Measurements from ENCODE around the gene SSBP1.
"Not testable (repeated sequence)": the region's sequence is repeated elsewhere in the genome, so short reads cannot be mapped to it uniquely, and the experiment has no call there.

DNA sequence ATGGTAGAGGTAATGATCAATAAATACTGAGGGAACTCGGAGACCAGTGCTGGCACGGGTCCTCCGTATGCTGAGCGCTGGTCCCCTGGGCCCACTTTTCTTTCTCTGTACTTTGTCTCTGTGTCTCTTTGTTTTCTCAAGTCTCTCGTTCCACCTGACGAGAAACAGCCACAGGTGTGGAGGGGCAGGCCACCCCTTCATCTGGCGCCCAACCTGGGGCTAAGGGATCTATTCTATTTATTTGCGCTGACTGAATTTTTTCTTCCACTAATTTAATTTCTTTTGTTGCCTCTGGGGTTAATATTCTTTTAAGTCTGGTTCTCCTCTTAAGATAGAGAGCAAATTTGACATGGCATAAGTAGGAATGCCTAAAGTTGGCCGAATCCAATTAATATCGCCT, 13.7 kb downstream of the SSBP1 start:
- not testable (repeated sequence) for TF ChIP-seq CTCF (conservative IDR thresholded peaks at IDR 0.05; ENCODE audit: low read depth in 2 of 2); POLR2AphosphoS5 (IDR thresholded peaks at IDR 0.05; ENCODE audit: low read depth); EZH2phosphoT487 (IDR thresholded peaks at IDR 0.05; ENCODE audit: unreplicated experiment); EZH2 (IDR thresholded peaks at IDR 0.05; ENCODE audit: low read depth, unreplicated experiment); STAT1 (IDR thresholded peaks at IDR 0.05; ENCODE audit: unreplicated experiment)
- TF ChIP-seq, protein P1, sequence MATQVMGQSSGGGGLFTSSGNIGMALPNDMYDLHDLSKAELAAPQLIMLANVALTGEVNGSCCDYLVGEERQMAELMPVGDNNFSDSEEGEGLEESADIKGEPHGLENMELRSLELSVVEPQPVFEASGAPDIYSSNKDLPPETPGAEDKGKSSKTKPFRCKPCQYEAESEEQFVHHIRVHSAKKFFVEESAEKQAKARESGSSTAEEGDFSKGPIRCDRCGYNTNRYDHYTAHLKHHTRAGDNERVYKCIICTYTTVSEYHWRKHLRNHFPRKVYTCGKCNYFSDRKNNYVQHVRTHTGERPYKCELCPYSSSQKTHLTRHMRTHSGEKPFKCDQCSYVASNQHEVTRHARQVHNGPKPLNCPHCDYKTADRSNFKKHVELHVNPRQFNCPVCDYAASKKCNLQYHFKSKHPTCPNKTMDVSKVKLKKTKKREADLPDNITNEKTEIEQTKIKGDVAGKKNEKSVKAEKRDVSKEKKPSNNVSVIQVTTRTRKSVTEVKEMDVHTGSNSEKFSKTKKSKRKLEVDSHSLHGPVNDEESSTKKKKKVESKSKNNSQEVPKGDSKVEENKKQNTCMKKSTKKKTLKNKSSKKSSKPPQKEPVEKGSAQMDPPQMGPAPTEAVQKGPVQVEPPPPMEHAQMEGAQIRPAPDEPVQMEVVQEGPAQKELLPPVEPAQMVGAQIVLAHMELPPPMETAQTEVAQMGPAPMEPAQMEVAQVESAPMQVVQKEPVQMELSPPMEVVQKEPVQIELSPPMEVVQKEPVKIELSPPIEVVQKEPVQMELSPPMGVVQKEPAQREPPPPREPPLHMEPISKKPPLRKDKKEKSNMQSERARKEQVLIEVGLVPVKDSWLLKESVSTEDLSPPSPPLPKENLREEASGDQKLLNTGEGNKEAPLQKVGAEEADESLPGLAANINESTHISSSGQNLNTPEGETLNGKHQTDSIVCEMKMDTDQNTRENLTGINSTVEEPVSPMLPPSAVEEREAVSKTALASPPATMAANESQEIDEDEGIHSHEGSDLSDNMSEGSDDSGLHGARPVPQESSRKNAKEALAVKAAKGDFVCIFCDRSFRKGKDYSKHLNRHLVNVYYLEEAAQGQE (IDR thresholded peaks at IDR 0.05; ENCODE audit: unreplicated experiment) = not testable (repeated sequence)
